ENCODE data around the gene ZCCHC14. TPM values are rescaled to one million over a fixed set of nuclear protein-coding genes. Genes with fewer than 3 reads are reported as not detected.

ZCCHC14 gene
- total and polyA plus RNA-seq, 2 of the 13 experiments (the other 11 are each of a cell fraction or from before 2014, with no cell fraction given): 12.4 to 12.5 TPM

- Histone ChIP-seq H3K27me3 (ENCODE audit: control insufficient read depth in 1 of 2, insufficient read depth in 2 of 2, low read length in 2 of 2) (no peaks in the 10 kb centered on the region), H3K4me2 (ENCODE audit: low read depth, low read length) (no peak overlapping the region), H2AFZ (ENCODE audit: low read length) (no peak overlapping the region), H3K4me1 (ENCODE audit: insufficient read depth, low read length) (no peaks in the 10 kb centered on the region), H3K79me2 (ENCODE audit: insufficient read depth, low read length) (no peaks in the 10 kb centered on the region), H4K20me1 (ENCODE audit: insufficient read depth, low read length) (no peaks in the 10 kb centered on the region; the same call in 1 of the 2 replicates), H3K4me3 (replicated peaks in 1 of 3; ENCODE audit: insufficient read depth in 1 of 3, low read depth in 2 of 3, low read length in 3 of 3) (no peak overlapping the region), H3K36me3 (replicated peaks in 1 of 2; ENCODE audit: control insufficient read depth in 1 of 2, insufficient read depth in 2 of 2, low read length in 2 of 2) (peaks cover 58 to 78% of the 10 kb centered on the region in 2 experiments), H3K9me3 (ENCODE audit: low read length) (no peaks in the 10 kb centered on the region), H3K27ac (ENCODE audit: extremely low read length, insufficient read depth, low read length) (no peak overlapping the region), H3K9ac (ENCODE audit: insufficient read depth, low read depth, low read length) (no peak overlapping the region)
- 91% methylated on average over 9 of the region's 9 CpGs for WGBS (ENCODE audit: low lambda C conversion rate)
- no peak for DNase-seq (ENCODE audit: low spot score)
- no peak for ATAC-seq
- no TSS peak for BruUV-seq (replicated peaks)
- CTCF ChIA-PET (ENCODE audit: low intra/inter-chr PET ratio, low total read pairs): interaction anchor here (1.8 kb wide), 1 partner anchor 220 kb away, joined by 11 read pairs; no protein-coding TSS in a partner anchor
- TF ChIP-seq ZNF160 (CRISPR knock-in tag; IDR thresholded peaks at IDR 0.05): no peak
- in situ Hi-C loops (cut with HindIII; ENCODE audit: extremely low pct_ligation_motif_present, low pct_unique_long_range_greater_than_20kb): no loop called here
- intact Hi-C loops (cut with micrococcal nuclease; ENCODE audit: unreplicated experiment): no loop called here
- POLR2A ChIA-PET: no interaction called here
- no peak for FAIRE-seq
These were observed 77.4 kb downstream of the ZCCHC14 start for GRCh38 chr16:87415441-87415840.

- H2AFZ ChIP-seq (ENCODE audit: low read length): no peak overlapping the region
- no peak for FAIRE-seq
- H3K27ac ChIP-seq (ENCODE audit: extremely low read length, insufficient read depth, low read length): no peak overlapping the region
- BruUV-seq (replicated peaks): no TSS peak
- peak; percentile 39 for TF ChIP-seq AGO2 (optimal IDR thresholded peaks at IDR 0.05; ENCODE audit: low read depth, low read length)
- TF ChIP-seq AKAP8 (CRISPR knock-in tag; IDR thresholded peaks at IDR 0.05): no peak
- TF ChIP-seq E2F5 (CRISPR knock-in tag; conservative IDR thresholded peaks at IDR 0.05): no peak
- no peaks in the 10 kb centered on the region for H3K27me3 ChIP-seq (ENCODE audit: control insufficient read depth in 1 of 2, insufficient read depth in 2 of 2, low read length in 2 of 2)
- no peak overlapping the region for H3K4me3 ChIP-seq (replicated peaks in 1 of 3; ENCODE audit: insufficient read depth in 1 of 3, low read depth in 2 of 3, low read length in 3 of 3)
- ATAC-seq: no peak
- in situ Hi-C loops (cut with HindIII; ENCODE audit: extremely low pct_ligation_motif_present, low pct_unique_long_range_greater_than_20kb) (no loop called here), intact Hi-C loops (cut with micrococcal nuclease; ENCODE audit: unreplicated experiment) (no loop called here)
- H3K36me3 ChIP-seq (replicated peaks in 1 of 2; ENCODE audit: control insufficient read depth in 1 of 2, insufficient read depth in 2 of 2, low read length in 2 of 2): peaks cover 51 to 81% of the 10 kb centered on the region in 2 experiments
- no peaks in the 10 kb centered on the region for H3K9me3 ChIP-seq (ENCODE audit: low read length)
- POLR2A ChIA-PET: no interaction called here
- no peaks in the 10 kb centered on the region for H3K79me2 ChIP-seq (ENCODE audit: insufficient read depth, low read length)
- H3K9ac ChIP-seq (ENCODE audit: insufficient read depth, low read depth, low read length): no peak overlapping the region
- 93% methylated on average over 24 of the region's 24 CpGs for WGBS (ENCODE audit: low lambda C conversion rate)
- no peak overlapping the region for H3K4me2 ChIP-seq (ENCODE audit: low read depth, low read length)
- H3K4me1 ChIP-seq (ENCODE audit: insufficient read depth, low read length): no peaks in the 10 kb centered on the region
- CTCF ChIA-PET (ENCODE audit: low intra/inter-chr PET ratio, low total read pairs): no interaction called here
- DNase-seq (ENCODE audit: low spot score): no peak
- no peaks in the 10 kb centered on the region for H4K20me1 ChIP-seq (ENCODE audit: insufficient read depth, low read length)
These were observed 78.6 kb downstream of the ZCCHC14 start for GRCh38 chr16:87414251-87414680.

Data from HepG2 (cell line).